ENCODE data around the gene CACNA1C. TPM values are rescaled to one million over a fixed set of nuclear protein-coding genes. Genes with fewer than 3 reads are reported as not detected.

Gene CACNA1C
- total RNA-seq, 1 donor from 2014 or later: 7.3 TPM

DNA sequence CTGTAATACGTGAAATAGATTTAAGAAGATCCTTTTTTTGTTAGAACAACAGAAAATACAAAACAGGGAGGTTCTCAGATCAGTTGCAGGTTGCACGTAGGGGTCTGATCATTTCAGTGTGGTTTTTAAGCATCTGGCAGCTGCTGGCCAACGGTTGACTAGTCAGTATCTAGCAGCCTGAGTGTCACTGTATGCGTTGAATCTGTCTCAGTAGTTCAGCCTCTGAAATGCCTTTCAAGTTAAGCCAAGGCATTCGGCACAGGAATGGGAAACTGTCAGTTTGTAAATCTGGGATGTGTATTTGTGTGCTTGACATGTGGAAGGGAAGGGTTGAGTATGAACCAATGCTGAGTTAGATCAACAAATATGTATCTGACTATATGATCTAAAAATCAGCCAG is 165.9 kb downstream of the CACNA1C start:
- peaks cover 0 to under 1% (median 0%) of the 10 kb centered on the region in 3 donors for H3K4me1 ChIP-seq (ENCODE audit: control insufficient read depth in 3 of 3, insufficient read depth in 3 of 3, low read length in 3 of 3)
- no peak overlapping the region for H3K9ac ChIP-seq (ENCODE audit: low read depth in 1 of 3, low read length in 3 of 3)
- no peaks in the 10 kb centered on the region for H3K9me3 ChIP-seq (ENCODE audit: control insufficient read depth in 3 of 3, low read length in 3 of 3)
- H3K36me3 ChIP-seq (ENCODE audit: control insufficient read depth in 3 of 3, insufficient read depth in 3 of 3, low read length in 3 of 3): no peaks in the 10 kb centered on the region
- H3K27me3 ChIP-seq (ENCODE audit: control insufficient read depth in 3 of 3, insufficient read depth in 3 of 3, low read length in 3 of 3): peaks cover 0 to 12% (median 6%) of the 10 kb centered on the region in 3 donors
- no peak overlapping the region for H3K4me3 ChIP-seq (ENCODE audit: low read length in 3 of 3)
- no peak overlapping the region for H3K27ac ChIP-seq (ENCODE audit: low read depth, low read length)

DNA sequence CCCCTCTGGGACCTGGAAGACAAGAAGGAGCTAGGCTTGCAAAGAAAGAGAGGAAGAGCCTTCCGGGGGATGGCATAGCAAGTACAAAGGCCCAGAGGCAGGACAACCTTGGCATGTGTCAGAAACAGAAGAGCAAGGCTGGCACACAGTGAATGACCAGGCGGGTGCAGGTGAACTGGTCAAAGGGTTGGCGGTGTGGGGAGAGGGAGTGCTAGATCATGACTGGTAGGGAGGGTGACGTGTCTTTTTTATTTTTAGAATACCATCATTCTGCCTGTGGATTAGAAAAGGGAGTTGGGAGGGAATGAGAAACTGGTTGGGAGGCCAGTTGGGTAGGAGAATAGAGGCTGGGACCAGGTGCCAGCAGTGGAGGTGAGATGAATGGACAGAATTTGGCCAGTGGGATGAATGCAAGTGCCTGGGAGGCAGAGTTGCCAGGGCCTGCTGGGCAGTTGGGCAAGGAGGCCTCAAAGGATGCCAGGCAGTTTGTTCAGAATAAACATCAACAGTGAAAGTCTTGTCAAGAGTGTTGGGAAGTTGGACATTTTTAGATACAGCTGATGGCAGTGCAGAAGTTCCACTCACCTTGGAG is 168.3 kb downstream of the CACNA1C start:
- Histone ChIP-seq H3K4me3 (ENCODE audit: low read length in 3 of 3) (no peak overlapping the region), H3K27me3 (ENCODE audit: control insufficient read depth in 3 of 3, insufficient read depth in 3 of 3, low read length in 3 of 3) (no peaks in the 10 kb centered on the region), H3K27ac (ENCODE audit: low read depth, low read length) (no peak overlapping the region), H3K4me1 (ENCODE audit: control insufficient read depth in 3 of 3, insufficient read depth in 3 of 3, low read length in 3 of 3) (no peaks in the 10 kb centered on the region), H3K9ac (ENCODE audit: low read depth in 1 of 3, low read length in 3 of 3) (no peak overlapping the region), H3K9me3 (ENCODE audit: control insufficient read depth in 3 of 3, low read length in 3 of 3) (no peaks in the 10 kb centered on the region), H3K36me3 (ENCODE audit: control insufficient read depth in 3 of 3, insufficient read depth in 3 of 3, low read length in 3 of 3) (no peaks in the 10 kb centered on the region)

DNA sequence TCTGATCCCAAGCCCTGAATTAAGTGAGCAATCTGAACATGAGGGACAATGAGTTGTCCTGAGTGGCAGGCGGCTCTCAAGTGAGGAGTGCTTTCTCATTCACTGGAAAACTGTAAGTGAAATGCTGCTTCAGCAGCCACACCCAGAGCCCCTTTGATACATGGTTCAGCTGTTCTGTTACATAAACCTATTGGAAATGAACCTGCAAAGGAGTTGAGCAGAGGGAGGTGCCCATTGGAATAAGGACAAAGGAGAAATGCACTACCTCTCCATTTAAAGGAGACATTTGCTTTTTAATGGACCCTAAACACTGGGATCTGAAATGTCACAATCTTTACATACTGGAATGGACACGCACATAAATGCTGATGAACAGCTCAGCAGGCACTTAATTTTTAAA is 169.9 kb downstream of the CACNA1C start:
- H3K27ac ChIP-seq (ENCODE audit: low read depth, low read length): no peak overlapping the region
- H3K9ac ChIP-seq (ENCODE audit: low read depth in 1 of 3, low read length in 3 of 3): no peak overlapping the region
- no peaks in the 10 kb centered on the region for H3K27me3 ChIP-seq (ENCODE audit: control insufficient read depth in 3 of 3, insufficient read depth in 3 of 3, low read length in 3 of 3)
- no peaks in the 10 kb centered on the region for H3K36me3 ChIP-seq (ENCODE audit: control insufficient read depth in 3 of 3, insufficient read depth in 3 of 3, low read length in 3 of 3)
- H3K9me3 ChIP-seq (ENCODE audit: control insufficient read depth in 3 of 3, low read length in 3 of 3): no peaks in the 10 kb centered on the region
- no peaks in the 10 kb centered on the region for H3K4me1 ChIP-seq (ENCODE audit: control insufficient read depth in 3 of 3, insufficient read depth in 3 of 3, low read length in 3 of 3)
- no peak overlapping the region for H3K4me3 ChIP-seq (ENCODE audit: low read length in 3 of 3)

DNA sequence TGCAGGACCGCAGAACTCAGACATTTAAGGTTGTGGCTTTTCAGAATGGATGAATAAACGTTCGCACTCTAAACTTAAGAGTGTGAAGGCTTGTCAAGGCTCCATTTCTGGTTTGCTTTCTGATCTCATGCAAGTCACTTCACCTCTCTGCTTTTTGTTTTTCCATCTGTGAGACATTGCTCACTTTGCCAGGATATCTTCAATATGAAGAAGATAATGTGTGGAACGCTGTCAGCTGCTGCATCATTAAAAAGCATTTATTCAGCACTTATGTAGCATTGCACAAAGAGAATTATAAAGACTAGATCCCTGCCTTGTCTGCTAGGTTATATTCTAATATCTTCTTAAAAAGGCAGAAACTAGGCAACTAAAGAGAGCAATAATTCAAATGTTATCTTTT is 172.2 kb downstream of the CACNA1C start:
- H3K27me3 ChIP-seq (ENCODE audit: control insufficient read depth in 3 of 3, insufficient read depth in 3 of 3, low read length in 3 of 3): no peaks in the 10 kb centered on the region
- no peaks in the 10 kb centered on the region for H3K4me1 ChIP-seq (ENCODE audit: control insufficient read depth in 3 of 3, insufficient read depth in 3 of 3, low read length in 3 of 3)
- H3K4me3 ChIP-seq (ENCODE audit: low read length in 3 of 3): no peak overlapping the region
- H3K36me3 ChIP-seq (ENCODE audit: control insufficient read depth in 3 of 3, insufficient read depth in 3 of 3, low read length in 3 of 3): no peaks in the 10 kb centered on the region
- H3K9ac ChIP-seq (ENCODE audit: low read depth in 1 of 3, low read length in 3 of 3): no peak overlapping the region
- no peak overlapping the region for H3K27ac ChIP-seq (ENCODE audit: low read depth, low read length)
- H3K9me3 ChIP-seq (ENCODE audit: control insufficient read depth in 3 of 3, low read length in 3 of 3): no peaks in the 10 kb centered on the region

DNA sequence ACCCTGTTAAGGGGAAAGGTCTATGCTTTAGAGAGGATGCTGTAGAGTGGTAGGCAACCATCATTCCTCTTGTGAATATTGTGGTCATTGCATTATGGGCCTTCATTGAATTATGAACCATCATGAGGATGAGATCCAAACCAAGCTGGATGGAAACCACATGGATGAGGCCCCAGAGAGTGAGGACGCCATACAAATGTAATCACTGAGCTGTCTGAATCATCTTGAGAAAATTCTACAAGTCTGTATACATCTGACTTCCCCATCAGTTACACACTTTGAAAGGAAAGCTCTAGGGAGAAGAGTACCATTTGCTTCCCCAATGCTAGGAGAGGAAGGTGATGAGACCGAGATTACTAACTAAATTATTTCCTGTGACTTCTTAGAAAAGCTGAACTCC is 172.9 kb downstream of the CACNA1C start:
- no peak overlapping the region for H3K27ac ChIP-seq (ENCODE audit: low read depth, low read length)
- no peaks in the 10 kb centered on the region for H3K9me3 ChIP-seq (ENCODE audit: control insufficient read depth in 3 of 3, low read length in 3 of 3)
- no peaks in the 10 kb centered on the region for H3K27me3 ChIP-seq (ENCODE audit: control insufficient read depth in 3 of 3, insufficient read depth in 3 of 3, low read length in 3 of 3)
- no peak overlapping the region for H3K9ac ChIP-seq (ENCODE audit: low read depth in 1 of 3, low read length in 3 of 3)
- no peaks in the 10 kb centered on the region for H3K36me3 ChIP-seq (ENCODE audit: control insufficient read depth in 3 of 3, insufficient read depth in 3 of 3, low read length in 3 of 3)
- no peak overlapping the region for H3K4me3 ChIP-seq (ENCODE audit: low read length in 3 of 3)
- H3K4me1 ChIP-seq (ENCODE audit: control insufficient read depth in 3 of 3, insufficient read depth in 3 of 3, low read length in 3 of 3): peaks cover 0 to under 1% (median 0%) of the 10 kb centered on the region in 3 donors

DNA sequence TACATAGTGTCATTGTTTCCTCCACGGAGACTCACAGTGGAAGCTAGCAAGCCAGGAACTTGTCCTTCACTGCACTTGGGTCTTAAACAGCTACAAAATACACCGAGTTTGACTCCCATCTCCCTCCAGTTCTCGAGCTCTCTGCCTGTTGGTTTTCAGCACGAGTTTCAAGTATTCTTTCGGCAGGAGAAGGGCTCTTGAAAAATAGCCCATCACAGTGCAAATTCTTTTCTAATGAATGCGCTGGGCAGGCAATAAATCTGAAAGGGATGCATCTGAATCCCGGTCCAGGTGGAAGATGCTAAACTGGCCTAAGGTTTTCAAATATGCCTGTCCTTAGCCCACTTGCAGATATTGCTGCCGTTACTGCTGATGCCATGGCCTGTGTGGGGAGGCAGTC is 173.9 kb downstream of the CACNA1C start:
- Histone ChIP-seq H3K9ac (ENCODE audit: low read depth in 1 of 3, low read length in 3 of 3) (no peak overlapping the region), H3K9me3 (ENCODE audit: control insufficient read depth in 3 of 3, low read length in 3 of 3) (no peaks in the 10 kb centered on the region), H3K4me3 (ENCODE audit: low read length in 3 of 3) (no peak overlapping the region), H3K36me3 (ENCODE audit: control insufficient read depth in 3 of 3, insufficient read depth in 3 of 3, low read length in 3 of 3) (no peaks in the 10 kb centered on the region), H3K27me3 (ENCODE audit: control insufficient read depth in 3 of 3, insufficient read depth in 3 of 3, low read length in 3 of 3) (peaks cover 0 to 3% (median 2%) of the 10 kb centered on the region in 3 donors), H3K27ac (ENCODE audit: low read depth, low read length) (no peak overlapping the region), H3K4me1 (ENCODE audit: control insufficient read depth in 3 of 3, insufficient read depth in 3 of 3, low read length in 3 of 3) (peaks cover 0 to 5% (median 0%) of the 10 kb centered on the region in 3 donors)

DNA sequence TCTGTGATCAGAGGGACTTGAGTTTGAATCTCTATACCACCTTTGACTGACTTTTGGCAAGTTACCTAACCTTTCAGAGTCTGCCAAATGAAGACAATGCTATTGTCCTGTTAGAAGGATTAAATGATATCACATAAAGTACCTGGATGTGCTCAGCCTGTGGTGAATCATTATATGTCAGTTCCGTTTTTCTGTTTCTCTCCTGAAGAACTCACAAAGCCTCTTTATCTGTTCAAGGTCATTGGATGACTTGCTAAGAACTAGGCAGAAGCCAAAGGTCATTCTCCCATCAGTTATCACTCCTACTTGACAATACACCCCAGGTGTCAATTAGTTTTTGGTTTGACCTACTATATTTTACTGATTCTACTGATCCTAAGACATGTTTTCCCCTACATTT is 174.6 kb downstream of the CACNA1C start:
- Histone ChIP-seq H3K9me3 (ENCODE audit: control insufficient read depth in 3 of 3, low read length in 3 of 3) (no peaks in the 10 kb centered on the region), H3K4me3 (ENCODE audit: low read length in 3 of 3) (no peak overlapping the region), H3K27me3 (ENCODE audit: control insufficient read depth in 3 of 3, insufficient read depth in 3 of 3, low read length in 3 of 3) (peaks cover 0 to 3% (median 3%) of the 10 kb centered on the region in 3 donors), H3K27ac (ENCODE audit: low read depth, low read length) (no peak overlapping the region), H3K9ac (ENCODE audit: low read depth in 1 of 3, low read length in 3 of 3) (no peak overlapping the region), H3K36me3 (ENCODE audit: control insufficient read depth in 3 of 3, insufficient read depth in 3 of 3, low read length in 3 of 3) (no peaks in the 10 kb centered on the region), H3K4me1 (ENCODE audit: control insufficient read depth in 3 of 3, insufficient read depth in 3 of 3, low read length in 3 of 3) (peaks cover 0 to 6% (median 0%) of the 10 kb centered on the region in 3 donors)

DNA sequence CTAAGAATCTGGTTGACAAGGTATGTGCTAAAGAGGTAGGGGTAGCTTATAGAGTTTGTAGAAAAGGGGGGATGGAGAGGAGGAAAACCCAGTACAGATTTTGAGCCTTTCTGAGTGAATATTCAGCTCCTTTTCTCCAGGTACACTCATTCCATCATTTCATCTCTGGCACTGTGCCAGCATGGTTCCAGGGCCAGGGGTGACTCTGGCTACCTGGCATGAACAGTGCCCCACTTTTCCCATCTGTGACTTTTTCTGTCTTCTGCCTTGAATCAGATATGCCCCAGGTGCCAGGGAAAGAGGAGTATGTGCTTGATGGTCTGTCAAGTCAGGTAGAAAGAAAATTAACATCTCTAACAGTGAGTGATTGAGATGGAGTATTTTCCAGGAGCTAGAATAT is 175.7 kb downstream of the CACNA1C start:
- Histone ChIP-seq H3K36me3 (ENCODE audit: control insufficient read depth in 3 of 3, insufficient read depth in 3 of 3, low read length in 3 of 3) (no peaks in the 10 kb centered on the region), H3K27ac (ENCODE audit: low read depth, low read length) (no peak overlapping the region), H3K4me3 (ENCODE audit: low read length in 3 of 3) (no peak overlapping the region), H3K27me3 (ENCODE audit: control insufficient read depth in 3 of 3, insufficient read depth in 3 of 3, low read length in 3 of 3) (peaks cover under 1 to 6% (median 3%) of the 10 kb centered on the region in 3 donors), H3K9ac (ENCODE audit: low read depth in 1 of 3, low read length in 3 of 3) (no peak overlapping the region), H3K9me3 (ENCODE audit: control insufficient read depth in 3 of 3, low read length in 3 of 3) (no peaks in the 10 kb centered on the region), H3K4me1 (ENCODE audit: control insufficient read depth in 3 of 3, insufficient read depth in 3 of 3, low read length in 3 of 3) (peaks cover 0 to 6% (median 0%) of the 10 kb centered on the region in 3 donors)

DNA sequence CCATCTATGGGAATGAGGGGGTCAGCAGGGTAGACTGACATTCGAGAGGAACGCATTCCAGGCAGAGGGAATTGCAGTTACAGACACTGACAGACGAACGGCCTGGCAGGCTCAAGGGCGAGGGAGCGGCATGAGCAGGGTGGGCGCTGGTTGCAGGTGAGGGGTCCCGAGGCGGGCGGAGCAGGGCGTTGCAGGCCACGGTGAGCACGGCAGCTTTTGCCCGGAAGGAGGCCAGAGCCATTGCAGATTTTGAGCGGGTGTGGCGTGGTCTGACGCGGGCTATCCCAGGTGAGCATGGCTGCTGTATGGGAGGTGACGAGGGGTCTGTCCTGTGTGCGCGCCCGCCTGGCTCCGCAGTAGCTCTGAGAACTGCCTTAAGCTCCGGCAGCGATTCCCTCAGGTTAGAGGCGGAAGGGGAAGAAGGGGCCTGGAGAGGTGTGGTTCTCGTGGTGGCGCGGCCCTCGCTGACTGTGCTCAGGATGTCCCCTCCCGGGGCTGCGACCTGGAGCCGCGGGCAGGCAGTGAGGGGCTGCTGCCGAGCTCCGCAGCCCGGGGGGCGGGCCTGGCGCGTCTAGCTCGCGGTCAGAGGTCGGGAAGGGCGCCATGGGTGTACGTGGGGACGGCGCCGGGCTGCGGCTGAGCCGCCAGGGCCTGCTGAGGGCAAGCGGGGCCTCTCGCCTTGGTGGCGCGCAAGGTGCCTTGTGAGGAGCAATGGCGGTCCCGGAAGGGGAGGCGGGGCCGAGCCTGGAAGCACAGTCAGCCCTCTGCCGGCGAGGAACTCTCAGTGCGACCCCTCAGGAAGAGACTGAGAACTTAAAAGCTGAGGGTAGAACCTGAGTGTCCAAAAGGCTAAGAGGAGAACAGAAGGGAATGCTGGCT is 177.1 kb downstream of the CACNA1C start:
- no peak overlapping the region for H3K4me3 ChIP-seq (ENCODE audit: low read length in 3 of 3)

DNA sequence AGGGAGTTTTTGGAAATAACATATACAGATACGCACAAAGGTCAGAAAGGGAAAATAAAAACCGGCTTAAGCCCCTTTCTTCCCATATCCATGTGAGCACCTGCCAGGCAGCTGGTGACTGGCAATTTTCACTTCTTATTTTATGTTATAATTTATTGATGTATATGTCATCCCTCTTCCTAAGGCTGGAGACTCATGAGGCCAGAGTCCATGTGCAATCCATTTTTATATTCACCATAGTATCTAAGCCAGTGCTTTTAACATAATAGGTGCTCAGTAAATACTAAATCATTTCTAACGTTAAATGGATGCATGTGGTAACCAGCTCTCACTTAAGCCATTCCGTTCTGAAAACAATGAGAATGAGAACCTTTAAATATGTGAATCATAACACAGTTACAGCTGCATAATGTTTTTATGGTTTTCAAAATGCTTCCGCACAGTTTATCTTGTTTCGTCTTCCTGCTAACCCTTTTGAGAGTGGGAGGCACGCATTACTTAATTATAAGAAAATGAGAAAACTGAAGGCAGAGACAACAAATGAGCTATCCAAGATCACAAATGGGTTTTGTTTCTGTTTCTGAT is 178.3 kb downstream of the CACNA1C start:
- Histone ChIP-seq H3K36me3 (ENCODE audit: control insufficient read depth in 3 of 3, insufficient read depth in 3 of 3, low read length in 3 of 3) (no peaks in the 10 kb centered on the region), H3K27me3 (ENCODE audit: control insufficient read depth in 3 of 3, insufficient read depth in 3 of 3, low read length in 3 of 3) (peaks cover 2 to 16% (median 6%) of the 10 kb centered on the region in 3 donors), H3K4me1 (ENCODE audit: control insufficient read depth in 3 of 3, insufficient read depth in 3 of 3, low read length in 3 of 3) (peaks cover 0 to 6% (median 0%) of the 10 kb centered on the region in 3 donors), H3K4me3 (ENCODE audit: low read length in 3 of 3) (no peak overlapping the region), H3K27ac (ENCODE audit: low read depth, low read length) (no peak overlapping the region), H3K9me3 (ENCODE audit: control insufficient read depth in 3 of 3, low read length in 3 of 3) (no peaks in the 10 kb centered on the region), H3K9ac (ENCODE audit: low read depth in 1 of 3, low read length in 3 of 3) (no peak overlapping the region)

More for the DNA sequence above, 177.1 kb downstream of the CACNA1C start:
- no peak overlapping the region for H3K27ac ChIP-seq (ENCODE audit: low read depth, low read length)
- no peaks in the 10 kb centered on the region for H3K36me3 ChIP-seq (ENCODE audit: control insufficient read depth in 3 of 3, insufficient read depth in 3 of 3, low read length in 3 of 3)
- H3K4me1 ChIP-seq (ENCODE audit: control insufficient read depth in 3 of 3, insufficient read depth in 3 of 3, low read length in 3 of 3): peaks cover 0 to 6% (median 0%) of the 10 kb centered on the region in 3 donors
- H3K27me3 ChIP-seq (ENCODE audit: control insufficient read depth in 3 of 3, insufficient read depth in 3 of 3, low read length in 3 of 3): peaks cover 2 to 11% (median 6%) of the 10 kb centered on the region in 3 donors
- no peaks in the 10 kb centered on the region for H3K9me3 ChIP-seq (ENCODE audit: control insufficient read depth in 3 of 3, low read length in 3 of 3)
- no peak overlapping the region for H3K9ac ChIP-seq (ENCODE audit: low read depth in 1 of 3, low read length in 3 of 3)

Data from skeletal muscle tissue (tissue), 4 donors.